ENCODE data around the gene TICAM1. TPM values are rescaled to one million over a fixed set of nuclear protein-coding genes. Genes with fewer than 3 reads are reported as not detected.
A peak's percentile ranks its signal among the peaks of the same experiment; 100 is the strongest.

The TICAM1 gene
- total and polyA plus RNA-seq, 10 of the 15 experiments (the other 5 are each of a cell fraction or from before 2014, with no cell fraction given), result 0.31 to 31.1 (median 5.3) TPM

DNA sequence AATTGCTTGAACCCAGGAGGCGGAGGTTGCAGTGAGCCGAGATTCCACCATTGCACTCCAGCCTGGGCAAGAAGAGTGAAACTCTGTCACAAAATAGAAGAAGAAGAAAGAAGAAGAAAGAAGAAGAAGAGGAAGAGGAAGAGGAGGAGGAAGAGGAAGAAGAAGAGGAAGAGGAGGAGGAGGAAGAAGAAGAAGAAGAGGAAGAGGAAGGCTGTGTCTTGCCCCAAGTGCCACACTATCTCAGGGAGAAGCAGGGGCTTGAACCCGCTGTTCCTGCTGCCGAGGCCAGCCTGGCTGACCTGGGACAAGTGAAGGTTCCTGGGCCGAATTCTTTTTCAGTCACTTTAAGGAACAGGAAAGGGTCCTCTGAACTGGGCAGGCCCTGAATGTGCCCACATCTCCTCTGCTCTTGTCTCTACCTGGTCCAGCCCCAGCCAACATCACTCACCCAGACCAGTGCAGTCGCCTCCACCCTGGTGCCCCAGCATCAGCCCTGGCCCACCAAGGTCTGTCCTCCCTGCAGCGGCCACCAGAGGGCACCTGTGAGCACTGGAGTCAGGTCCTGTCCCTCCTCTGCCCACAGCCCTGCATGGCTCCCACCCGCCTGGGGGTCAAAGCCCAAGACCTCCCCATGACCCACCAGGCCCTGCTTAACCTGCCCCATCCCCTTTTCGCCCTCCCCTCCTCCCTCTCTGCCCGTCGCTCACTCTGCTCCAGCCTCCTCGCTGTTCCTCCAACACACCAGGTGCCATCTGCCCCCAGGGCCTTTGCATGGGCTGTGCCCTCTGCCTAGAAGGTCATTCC lies 20.0 kb downstream of the TICAM1 start (continued):
- TF ChIP-seq, protein P1, sequence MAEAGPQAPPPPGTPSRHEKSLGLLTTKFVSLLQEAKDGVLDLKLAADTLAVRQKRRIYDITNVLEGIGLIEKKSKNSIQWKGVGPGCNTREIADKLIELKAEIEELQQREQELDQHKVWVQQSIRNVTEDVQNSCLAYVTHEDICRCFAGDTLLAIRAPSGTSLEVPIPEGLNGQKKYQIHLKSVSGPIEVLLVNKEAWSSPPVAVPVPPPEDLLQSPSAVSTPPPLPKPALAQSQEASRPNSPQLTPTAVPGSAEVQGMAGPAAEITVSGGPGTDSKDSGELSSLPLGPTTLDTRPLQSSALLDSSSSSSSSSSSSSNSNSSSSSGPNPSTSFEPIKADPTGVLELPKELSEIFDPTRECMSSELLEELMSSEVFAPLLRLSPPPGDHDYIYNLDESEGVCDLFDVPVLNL (IDR thresholded peaks at IDR 0.05; ENCODE audit: low read depth, low read length), result no peak
- TF ChIP-seq, protein P2, sequence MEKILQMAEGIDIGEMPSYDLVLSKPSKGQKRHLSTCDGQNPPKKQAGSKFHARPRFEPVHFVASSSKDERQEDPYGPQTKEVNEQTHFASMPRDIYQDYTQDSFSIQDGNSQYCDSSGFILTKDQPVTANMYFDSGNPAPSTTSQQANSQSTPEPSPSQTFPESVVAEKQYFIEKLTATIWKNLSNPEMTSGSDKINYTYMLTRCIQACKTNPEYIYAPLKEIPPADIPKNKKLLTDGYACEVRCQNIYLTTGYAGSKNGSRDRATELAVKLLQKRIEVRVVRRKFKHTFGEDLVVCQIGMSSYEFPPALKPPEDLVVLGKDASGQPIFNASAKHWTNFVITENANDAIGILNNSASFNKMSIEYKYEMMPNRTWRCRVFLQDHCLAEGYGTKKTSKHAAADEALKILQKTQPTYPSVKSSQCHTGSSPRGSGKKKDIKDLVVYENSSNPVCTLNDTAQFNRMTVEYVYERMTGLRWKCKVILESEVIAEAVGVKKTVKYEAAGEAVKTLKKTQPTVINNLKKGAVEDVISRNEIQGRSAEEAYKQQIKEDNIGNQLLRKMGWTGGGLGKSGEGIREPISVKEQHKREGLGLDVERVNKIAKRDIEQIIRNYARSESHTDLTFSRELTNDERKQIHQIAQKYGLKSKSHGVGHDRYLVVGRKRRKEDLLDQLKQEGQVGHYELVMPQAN (conservative IDR thresholded peaks at IDR 0.05), result no peak
- TF ChIP-seq SUPT20H (IDR thresholded peaks at IDR 0.05; ENCODE audit: borderline replicate concordance, control insufficient read depth, low read depth, low read length) (no peak), NR2C2 (IDR thresholded peaks at IDR 0.05; ENCODE audit: borderline replicate concordance, control insufficient read depth, insufficient read length, low read depth) (no peak), EED (IDR thresholded peaks at IDR 0.05; ENCODE audit: low read depth) (no peak), TAF1 (IDR thresholded peaks at IDR 0.05; ENCODE audit: borderline replicate concordance, low read depth, low read length) (no peak), ZNF384 (IDR thresholded peaks at IDR 0.05; ENCODE audit: borderline replicate concordance, low read depth, low read length) (no peak), MEF2A (IDR thresholded peaks at IDR 0.05; ENCODE audit: insufficient read depth, low read depth, low read length) (no peak), HDGF (IDR thresholded peaks at IDR 0.05) (peak; percentile 97), TCF3 (IDR thresholded peaks at IDR 0.05; ENCODE audit: borderline replicate concordance, insufficient read depth, low read depth, low read length) (no peak), MYB (IDR thresholded peaks at IDR 0.05; ENCODE audit: borderline replicate concordance, low read depth, low read length) (no peak), SIX5 (IDR thresholded peaks at IDR 0.05; ENCODE audit: low read depth, low read length, severe bottlenecking) (no peak), TARDBP (IDR thresholded peaks at IDR 0.05; ENCODE audit: borderline replicate concordance) (no peak), HDAC2 (IDR thresholded peaks at IDR 0.05) (no peak)
- TF ChIP-seq, protein P3, sequence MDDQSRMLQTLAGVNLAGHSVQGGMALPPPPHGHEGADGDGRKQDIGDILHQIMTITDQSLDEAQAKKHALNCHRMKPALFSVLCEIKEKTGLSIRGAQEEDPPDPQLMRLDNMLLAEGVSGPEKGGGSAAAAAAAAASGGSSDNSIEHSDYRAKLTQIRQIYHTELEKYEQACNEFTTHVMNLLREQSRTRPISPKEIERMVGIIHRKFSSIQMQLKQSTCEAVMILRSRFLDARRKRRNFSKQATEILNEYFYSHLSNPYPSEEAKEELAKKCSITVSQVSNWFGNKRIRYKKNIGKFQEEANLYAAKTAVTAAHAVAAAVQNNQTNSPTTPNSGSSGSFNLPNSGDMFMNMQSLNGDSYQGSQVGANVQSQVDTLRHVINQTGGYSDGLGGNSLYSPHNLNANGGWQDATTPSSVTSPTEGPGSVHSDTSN (IDR thresholded peaks at IDR 0.05; ENCODE audit: insufficient replicate concordance, low read depth, low read length), result no peak
- TF ChIP-seq, protein P4, sequence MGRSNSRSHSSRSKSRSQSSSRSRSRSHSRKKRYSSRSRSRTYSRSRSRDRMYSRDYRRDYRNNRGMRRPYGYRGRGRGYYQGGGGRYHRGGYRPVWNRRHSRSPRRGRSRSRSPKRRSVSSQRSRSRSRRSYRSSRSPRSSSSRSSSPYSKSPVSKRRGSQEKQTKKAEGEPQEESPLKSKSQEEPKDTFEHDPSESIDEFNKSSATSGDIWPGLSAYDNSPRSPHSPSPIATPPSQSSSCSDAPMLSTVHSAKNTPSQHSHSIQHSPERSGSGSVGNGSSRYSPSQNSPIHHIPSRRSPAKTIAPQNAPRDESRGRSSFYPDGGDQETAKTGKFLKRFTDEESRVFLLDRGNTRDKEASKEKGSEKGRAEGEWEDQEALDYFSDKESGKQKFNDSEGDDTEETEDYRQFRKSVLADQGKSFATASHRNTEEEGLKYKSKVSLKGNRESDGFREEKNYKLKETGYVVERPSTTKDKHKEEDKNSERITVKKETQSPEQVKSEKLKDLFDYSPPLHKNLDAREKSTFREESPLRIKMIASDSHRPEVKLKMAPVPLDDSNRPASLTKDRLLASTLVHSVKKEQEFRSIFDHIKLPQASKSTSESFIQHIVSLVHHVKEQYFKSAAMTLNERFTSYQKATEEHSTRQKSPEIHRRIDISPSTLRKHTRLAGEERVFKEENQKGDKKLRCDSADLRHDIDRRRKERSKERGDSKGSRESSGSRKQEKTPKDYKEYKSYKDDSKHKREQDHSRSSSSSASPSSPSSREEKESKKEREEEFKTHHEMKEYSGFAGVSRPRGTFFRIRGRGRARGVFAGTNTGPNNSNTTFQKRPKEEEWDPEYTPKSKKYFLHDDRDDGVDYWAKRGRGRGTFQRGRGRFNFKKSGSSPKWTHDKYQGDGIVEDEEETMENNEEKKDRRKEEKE (IDR thresholded peaks at IDR 0.05), result no peak
- TF ChIP-seq, protein P5, sequence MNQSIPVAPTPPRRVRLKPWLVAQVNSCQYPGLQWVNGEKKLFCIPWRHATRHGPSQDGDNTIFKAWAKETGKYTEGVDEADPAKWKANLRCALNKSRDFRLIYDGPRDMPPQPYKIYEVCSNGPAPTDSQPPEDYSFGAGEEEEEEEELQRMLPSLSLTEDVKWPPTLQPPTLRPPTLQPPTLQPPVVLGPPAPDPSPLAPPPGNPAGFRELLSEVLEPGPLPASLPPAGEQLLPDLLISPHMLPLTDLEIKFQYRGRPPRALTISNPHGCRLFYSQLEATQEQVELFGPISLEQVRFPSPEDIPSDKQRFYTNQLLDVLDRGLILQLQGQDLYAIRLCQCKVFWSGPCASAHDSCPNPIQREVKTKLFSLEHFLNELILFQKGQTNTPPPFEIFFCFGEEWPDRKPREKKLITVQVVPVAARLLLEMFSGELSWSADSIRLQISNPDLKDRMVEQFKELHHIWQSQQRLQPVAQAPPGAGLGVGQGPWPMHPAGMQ (IDR thresholded peaks at IDR 0.05; ENCODE audit: borderline replicate concordance), result no peak
- TF ChIP-seq, protein P6, sequence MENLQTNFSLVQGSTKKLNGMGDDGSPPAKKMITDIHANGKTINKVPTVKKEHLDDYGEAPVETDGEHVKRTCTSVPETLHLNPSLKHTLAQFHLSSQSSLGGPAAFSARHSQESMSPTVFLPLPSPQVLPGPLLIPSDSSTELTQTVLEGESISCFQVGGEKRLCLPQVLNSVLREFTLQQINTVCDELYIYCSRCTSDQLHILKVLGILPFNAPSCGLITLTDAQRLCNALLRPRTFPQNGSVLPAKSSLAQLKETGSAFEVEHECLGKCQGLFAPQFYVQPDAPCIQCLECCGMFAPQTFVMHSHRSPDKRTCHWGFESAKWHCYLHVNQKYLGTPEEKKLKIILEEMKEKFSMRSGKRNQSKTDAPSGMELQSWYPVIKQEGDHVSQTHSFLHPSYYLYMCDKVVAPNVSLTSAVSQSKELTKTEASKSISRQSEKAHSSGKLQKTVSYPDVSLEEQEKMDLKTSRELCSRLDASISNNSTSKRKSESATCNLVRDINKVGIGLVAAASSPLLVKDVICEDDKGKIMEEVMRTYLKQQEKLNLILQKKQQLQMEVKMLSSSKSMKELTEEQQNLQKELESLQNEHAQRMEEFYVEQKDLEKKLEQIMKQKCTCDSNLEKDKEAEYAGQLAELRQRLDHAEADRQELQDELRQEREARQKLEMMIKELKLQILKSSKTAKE (IDR thresholded peaks at IDR 0.05; ENCODE audit: low read depth, poor library complexity, severe bottlenecking), result no peak
